NOMO-1 treated with dmso at 0.1 percent for 144 hours (cell line): Measurements from ENCODE around the gene LEFTY2.
"Not testable (repeated sequence)": the region's sequence is repeated elsewhere in the genome, so short reads cannot be mapped to it uniquely, and the experiment has no call there.

Experiments used
- DNase-seq: peaks from one replicate; lab custom pipeline; 2025; ENCODE audit not compliant: unreplicated experiment; lab: John Stamatoyannopoulos, UW

Gene LEFTY2, protein sequence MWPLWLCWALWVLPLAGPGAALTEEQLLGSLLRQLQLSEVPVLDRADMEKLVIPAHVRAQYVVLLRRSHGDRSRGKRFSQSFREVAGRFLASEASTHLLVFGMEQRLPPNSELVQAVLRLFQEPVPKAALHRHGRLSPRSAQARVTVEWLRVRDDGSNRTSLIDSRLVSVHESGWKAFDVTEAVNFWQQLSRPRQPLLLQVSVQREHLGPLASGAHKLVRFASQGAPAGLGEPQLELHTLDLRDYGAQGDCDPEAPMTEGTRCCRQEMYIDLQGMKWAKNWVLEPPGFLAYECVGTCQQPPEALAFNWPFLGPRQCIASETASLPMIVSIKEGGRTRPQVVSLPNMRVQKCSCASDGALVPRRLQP

DNA sequence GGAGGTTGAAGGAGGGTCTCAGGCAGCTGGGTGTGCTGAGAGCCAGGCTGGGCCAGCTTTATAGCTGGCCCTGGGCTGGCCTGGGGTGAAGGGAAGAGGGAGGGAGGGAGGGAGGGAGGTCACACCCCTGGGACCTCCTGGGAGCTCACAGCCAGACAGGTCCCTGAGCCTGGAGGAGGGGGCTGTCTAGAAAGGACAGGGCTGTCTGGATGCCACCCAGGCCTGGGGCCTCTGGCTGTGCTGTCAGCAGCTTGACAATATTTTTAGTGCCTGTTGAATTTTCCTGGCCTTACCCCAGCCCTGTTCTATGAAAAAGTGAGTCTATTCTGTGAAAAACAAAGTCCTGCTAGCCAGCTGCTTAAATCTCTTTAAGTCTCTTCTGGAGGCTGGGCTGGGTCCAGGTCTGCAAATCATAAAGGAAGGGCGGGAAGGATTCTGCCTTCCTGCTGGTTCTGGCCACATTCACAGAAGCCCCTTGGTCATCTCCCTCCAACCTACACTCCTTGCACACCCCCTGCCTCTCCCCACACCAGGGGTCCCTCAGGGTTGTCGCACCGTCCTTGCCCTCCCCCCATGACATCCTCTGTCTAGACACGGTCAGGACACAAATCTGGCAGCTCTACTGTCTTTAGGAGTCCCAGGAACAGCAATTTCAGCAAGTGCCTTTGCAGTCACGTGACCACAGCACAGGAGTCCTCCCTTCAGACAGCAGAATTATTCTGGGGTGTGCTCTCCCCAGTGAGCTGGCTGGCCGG lies at the start of gene LEFTY2:
TSS of gene LEFTY2 (minus strand) at position 34 of the 755 bp plus-strand sequence. CDS start 80 bp downstream, outside the sequence.
- DNase-seq = no peak

DNA sequence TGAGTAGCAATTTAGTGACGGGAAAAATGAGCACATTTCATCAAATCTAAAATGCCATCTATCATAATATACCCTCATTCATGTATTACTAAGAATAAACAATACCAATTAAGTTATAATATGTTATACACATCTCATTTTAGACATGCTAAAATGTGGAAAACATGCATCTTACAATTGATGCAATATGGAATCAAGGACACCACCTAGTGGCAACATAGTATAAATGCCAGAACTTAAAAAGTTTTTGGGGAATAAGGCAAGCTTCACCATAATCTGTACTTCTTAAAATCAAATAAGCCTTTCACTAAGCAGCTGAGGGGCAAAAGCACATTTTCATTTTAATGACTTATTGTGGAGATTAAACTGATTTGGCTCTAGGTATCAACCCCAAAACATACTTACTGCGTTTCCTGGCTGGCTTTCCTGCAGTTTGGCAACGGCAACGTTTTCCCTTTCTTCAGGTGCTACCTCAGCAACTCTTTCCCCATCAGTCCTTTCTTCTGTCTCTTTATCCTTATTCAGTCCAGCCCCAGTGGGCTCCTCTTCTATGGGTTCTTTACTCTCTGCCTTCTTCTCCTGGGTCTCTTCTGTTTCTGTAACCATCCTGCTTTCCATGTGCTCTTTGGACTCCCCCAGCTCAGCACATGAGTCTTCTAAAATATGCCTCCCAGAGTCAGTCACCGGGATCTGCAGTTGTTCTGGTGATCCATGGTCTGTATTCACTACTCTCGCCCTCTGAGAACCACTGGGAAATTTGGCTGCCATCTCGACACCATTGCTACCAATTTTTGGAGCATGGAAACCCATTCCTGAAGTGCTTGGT lies 46.7 kb upstream of the LEFTY2 start:
- DNase-seq = peak; percentile 10

DNA sequence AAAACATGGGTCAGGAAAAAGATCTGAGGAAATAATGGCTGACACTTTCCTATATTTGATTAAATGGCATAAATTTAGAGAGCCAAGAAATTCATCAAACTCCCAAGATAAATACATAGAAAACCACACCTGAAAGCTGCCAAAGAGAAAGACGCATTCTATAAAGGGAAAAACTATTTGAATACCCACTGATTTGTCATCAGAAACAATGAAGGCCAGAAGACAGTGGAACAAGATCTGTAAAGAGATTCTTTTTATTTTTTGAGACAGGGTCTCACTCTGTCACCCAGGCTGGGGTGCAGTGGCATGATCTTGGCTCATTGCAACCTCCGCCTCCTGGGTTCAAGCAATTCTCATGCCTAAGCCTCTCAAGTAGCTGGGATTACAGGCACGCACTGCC lies 40.7 kb upstream of the LEFTY2 start:
- no peak for DNase-seq

DNA sequence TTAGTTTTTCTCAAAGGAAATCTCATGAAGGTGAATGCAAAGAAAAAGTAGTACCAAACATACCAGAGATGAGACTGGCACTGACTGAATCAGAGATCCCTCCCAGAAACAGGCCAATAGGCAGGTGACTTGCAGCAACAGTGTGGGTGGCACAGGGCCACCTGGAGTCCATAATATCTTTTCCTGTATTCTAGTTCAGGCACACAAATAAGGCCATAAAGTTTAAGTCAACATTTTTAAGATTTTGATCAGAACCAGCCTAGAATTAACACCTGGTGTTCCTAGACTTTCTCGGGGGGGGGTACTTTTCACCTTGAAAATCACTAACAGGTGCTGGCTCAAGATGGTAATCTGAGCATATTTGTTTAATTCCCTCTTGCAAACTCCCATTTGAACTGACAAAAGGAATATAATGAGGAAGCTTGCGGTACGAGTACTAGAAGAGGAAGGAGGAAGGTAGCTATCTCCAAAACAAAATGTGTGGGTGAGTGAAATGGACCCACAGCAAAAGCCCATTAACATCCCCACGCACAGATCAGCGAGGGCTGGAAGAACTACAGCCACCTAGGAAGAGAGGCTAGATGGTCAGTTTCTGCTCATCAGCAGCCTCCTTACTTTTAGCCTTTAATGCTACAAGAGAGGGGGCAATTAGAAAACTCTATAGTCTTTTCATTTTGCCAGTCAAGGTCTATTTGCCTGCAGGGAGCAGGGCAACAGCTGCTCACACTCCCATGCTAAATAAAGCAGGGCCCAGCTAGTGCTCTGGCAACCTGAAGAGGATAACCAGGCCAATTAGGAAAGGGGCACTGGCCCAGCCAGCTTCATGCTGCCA lies 39.2 kb upstream of the LEFTY2 start:
- no peak for DNase-seq

DNA sequence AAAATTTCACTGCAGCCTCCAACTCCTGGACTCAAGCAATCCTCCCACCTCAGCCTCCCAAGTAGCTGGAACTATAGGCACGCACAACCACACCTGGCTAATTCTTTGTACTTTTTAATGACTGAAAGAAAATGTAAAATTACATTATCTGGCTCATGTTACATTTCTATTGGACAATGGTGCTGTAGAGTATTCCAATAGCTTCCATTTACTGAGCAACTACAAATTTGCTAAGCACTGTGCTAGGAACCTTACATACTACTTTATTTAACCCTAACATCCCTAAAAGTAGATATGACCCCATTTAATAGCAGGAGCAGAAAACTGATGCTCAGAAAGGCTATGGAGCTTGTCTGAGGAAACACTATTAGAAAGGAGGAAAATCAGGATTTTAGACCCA lies 38.4 kb upstream of the LEFTY2 start:
- DNase-seq = no peak

DNA sequence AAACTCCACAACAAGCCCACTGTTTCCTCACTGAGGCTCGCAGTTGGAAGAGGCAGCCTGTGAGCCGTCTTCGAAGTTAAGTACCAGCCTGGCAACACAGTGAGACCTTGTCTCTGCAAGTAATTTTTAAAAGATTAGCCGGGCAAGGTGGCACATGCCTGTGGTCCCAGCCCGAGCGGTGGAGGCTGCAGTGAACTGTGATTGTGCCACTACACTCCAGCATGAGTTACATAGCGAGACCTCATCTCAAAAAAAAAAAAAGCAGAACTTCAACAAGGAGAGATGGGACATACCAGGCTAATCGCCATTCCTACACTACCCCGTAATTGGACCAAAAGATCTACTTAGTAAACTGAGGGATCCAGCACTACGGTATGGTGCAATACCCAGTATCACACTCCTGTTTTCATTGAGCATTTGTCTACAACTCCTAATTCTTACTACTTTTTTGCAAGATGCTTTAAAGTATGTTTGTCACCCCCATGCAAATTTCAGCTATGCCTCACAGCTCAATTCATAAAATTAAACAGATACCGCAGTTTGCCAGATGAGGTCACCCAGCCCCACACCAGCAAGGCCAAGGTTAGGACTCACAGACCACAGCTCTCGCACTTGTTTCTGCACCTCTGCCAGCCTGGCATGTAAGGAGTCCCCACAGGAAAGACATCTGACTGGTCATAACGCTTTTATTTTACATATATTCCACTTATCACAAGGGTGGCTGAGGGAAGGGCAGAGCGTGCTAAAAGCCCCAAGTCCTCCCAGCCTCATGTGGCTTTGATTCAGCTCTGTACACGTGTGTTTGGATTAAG lies 37.1 kb upstream of the LEFTY2 start:
- no peak for DNase-seq

DNA sequence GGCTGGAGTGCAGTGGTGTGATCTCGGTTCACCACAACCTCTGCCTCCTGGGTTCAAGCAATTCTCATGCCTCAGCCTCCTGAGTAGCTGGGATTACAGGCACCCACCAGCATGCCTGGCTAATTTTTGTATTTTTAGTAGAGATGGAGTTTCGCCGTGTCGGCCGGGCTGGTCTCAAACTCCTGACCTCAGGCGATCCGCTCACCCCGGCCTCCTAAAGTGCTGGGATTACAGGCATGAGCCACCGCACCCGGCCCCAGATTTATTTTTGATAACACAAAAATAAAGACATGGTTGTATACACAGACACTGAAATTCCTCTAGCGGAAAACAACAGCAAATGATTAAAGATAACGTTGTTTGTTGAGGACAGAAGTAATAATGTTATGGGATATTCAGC lies 34.1 kb upstream of the LEFTY2 start:
- not testable (repeated sequence) for DNase-seq

DNA sequence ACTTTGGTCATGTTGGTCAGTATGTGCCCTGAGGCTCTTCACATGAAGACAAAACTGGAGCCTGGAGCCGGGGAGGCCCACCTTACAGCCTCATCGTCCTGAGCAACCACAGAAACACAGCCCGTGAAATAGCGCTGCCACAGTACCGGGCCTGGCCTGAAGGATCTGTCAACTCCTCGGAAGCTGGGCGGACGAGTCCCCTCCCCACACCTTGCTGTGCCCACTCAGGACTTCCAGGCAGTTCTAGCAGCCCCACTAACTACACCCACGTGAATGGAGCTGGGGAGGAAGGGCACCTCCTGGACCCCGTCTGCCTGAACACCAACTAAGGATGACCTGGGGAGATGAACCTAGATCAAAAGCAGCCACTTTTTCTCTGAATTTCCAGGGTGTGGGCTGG lies 33.4 kb upstream of the LEFTY2 start:
- no peak for DNase-seq

DNA sequence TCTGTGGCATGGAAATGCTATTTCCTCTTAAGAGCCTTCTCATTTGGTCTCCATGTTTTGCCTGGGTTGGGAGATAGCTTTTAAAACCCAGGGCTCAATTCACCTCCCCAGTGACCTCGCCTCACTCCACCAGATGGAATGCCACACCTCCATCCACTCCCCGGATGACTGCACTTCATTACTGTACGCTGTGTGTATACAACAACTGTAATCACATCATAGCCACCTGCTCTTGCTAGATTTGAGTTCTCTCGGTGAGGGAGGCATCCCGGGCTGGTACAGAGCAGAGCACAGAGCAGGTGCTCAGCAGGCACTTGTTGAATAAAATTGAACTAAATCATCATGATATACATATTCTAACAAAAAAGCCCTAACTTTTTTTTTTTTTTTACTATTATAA lies 32.1 kb upstream of the LEFTY2 start:
- DNase-seq = no peak

DNA sequence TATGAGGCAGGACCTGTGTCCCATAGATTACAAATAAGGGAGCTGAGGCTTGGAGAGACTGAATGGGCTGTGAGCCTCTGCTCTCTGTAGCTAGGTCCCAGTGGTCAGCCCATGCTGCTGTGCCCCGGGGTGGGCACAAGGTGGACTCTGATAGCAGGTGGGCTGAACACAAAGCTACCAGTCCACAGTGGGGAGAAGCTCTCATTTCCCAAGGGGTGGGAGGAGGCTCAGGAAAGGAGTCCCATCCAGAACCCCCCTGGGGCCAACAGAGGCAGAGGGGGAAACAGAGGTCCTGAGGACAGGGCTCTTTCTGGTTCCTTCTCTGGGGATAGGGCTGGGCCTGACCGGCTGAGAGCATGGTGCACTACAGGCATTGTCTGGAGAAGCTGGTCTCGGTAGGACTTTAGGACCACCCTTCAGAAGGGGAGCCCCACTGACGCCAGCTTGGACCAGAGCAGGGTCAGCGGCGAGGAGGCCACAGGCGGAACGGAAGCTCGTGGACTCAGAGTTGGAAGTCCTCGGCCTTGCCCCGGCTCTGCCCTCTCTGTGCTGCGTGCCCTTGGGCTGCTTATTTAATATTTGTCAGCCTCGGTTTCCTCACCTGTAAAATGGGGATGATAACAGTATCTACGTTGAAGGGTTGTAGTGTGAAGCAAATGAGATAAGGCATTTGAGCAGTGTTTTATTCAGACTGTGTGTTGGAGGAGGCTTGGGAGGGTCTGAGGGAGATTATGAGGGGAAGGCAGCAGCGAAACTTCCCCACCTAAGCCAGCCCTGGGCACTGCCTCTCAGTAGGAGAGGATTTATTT lies 31.5 kb upstream of the LEFTY2 start:
- DNase-seq = no peak

DNA sequence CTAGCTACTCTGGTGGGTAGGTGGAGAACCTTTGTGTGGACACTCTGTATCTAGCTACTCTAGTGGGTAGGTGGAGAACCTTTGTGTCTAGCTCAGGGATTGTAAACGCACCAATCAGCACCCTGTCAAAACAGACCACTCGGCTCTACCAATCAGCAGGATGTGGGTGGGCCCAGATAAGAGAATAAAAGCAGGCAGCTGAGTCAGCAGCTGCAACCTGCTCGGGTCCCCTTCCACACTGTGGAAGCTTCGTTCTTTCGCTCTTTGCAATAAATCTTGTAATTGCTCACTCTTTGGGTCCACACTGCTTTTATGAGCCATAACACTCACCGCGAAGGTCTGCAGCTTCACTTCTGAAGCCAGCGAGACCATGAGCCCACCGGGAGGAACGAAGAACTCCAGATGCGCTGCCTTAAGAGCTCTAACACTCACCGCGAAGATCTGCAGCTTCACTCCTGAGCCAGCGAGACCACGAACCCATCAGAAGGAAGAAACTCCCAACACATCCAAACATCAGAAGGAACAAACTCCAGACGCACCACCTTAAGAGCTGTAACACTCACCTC lies 29.7 kb upstream of the LEFTY2 start:
- DNase-seq = not testable (repeated sequence)

DNA sequence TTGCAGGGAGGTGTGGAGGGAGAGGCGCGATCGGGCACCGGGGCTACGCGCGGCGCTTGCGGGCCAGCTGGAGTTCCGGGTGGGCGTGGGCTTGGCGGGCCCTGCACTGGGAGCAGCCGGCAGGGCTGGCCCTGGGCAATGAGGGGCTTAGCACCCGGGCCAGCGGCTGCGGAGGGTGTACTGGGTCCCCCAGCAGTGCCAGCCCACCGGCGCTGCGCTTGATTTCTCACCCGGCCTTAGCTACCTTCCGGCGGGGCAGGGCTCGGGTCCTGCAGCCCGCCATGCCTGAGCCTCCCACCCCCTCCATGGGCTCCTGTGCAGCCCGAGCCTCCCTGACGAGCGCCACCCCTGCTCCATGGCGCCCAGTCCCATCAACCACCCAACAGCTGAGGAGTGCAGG lies 28.7 kb upstream of the LEFTY2 start:
- DNase-seq = not testable (repeated sequence)

DNA sequence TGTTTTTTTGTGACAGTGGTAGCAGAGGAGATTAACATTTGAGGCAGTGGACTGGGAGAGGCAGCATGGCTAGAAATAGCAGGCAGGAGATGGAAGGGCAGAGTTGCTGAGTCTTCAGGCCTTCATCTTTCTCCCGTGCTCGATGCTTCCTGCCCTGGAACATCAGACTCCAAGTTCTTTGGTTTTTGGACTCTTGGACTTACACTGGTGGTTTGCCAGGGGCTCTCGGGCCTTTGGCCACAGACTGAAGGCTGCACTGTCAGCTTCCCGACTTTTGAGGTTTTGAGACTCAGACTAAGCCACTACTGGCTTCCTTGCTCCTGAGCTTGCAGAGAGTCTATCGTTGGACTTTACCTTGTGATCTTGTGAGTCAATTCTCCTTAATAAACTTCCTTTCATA lies 24.2 kb upstream of the LEFTY2 start:
- DNase-seq = no peak

DNA sequence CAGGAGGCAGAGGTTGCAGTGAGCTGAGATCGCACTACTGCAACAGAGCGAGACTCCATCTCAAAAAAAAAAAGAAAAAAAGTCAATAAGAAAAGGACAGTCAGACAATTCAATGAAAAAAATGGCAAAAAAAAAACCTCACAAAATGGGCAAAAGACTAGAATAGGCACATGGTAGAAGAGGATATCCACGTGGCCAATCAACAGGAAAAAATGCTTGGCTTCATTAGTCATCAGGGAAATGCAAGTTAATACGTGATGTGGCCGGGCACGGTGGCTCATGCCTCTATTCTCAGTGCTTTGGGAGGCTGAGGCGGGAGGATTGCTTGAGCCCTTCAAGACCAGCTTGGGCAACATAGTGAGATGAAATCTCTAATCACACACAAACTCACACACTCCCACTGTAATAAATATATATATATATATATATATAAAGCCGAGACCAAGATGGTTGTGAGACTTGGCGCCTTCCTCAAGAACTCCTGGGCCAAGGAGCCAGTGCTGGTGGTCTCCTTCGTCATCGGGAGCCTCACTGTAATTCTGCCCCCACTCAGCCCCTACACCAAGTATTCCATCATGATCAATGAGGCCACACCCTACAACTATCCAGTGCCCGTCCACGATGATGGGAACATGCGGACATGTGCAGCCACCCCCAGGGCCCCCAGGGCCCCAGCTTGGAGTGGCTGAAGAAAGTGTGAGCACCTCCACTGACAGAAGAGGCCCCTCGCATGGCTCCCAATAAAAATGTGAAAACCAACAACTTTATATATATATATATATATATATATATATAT lies 22.9 kb upstream of the LEFTY2 start:
- DNase-seq = no peak

DNA sequence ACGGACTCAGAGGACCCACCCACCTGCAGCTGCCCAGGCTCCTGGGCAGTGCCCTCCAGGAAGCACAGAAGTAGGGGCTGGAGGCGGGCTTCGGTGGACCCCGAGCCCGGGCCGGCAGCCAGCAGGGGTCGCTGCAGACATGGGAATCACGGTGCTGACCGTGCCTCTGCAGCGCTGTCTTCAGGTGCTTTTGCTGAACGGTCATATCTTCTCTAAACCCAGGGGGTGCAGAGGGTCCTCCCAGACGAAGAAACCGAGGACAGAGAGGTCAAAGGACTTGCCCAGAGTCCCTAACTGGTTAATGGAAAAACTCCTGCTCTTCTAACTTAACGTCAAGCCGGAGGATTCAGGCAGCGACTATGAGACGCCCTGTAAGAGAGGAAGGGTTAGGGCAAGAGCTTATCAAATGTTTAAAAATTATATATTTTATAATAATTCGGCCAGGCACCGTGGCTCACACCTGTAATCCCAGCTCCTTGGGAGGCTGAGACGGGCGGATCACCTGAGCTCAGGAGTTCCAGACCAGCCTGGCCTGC lies 21.5 kb upstream of the LEFTY2 start:
- no peak for DNase-seq

DNA sequence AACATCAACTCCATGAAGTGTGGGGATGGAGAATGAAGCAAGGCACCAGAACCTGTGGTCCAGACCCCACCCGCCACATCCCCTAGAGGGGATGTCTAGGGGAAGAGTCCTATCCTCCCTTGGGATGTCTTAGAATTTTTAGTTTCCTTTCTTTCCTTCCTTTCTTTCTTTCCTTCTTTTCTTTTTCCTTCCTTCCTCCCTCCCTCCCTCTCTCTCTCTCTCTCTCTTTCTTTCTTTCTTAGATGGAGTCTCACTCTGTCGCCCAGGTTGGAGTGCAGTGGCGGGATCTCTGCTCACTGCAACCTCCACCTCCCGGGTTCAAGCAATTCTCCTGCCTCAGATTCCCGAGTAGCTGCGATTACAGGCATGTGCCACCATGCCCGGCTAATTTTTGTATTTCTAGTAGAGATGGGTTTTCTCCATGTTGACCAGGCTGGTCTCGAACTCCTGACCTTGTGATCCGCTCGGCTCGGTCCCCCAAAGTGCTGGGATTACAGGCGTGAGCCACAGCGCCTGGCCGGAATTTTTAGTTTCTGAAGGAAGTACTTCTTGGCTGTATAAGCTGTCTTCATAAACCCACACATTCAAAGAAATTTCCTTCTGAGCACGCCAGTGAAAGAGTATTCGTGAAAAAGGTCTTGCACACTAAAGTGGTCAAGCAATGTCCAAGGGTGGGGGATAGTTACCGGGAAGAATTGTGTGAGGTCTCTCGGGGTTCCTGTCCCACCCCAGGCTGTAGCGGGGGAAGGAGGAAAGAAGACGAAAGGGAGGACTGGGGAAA lies 20.8 kb upstream of the LEFTY2 start:
- no peak for DNase-seq

DNA sequence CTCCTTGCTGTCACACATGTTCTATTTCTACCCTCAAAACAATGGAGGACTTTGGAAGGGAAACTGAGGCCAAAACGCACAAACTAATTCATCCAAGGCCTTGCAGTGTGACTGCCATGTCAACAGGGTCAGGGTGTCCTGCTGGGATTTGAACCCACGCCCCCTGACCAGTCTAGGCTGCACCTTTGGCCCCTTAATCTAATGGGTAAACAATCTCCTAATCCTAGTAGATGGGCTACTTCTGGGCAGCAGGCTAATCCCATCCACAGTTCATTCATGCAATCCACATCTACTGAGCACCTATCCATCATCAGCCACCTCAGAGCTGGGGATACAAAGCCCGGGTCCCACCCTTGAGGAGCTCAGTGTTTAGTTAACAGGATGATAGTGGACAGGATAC lies 17.0 kb upstream of the LEFTY2 start:
- no peak for DNase-seq
